DOHH2 (cell line): ENCODE measurements around the gene IL33.
A peak's percentile ranks its signal among the peaks of the same experiment; 100 is the strongest.

Experiments used
- H3F3A ChIP-seq: fragments of 200-600 bp; sonication (generic), shearing (Covaris generic); 2 replicates; pipeline ENCODE4 v1.6.0; 2016; ENCODE audit warnings: antibody characterized with exemption, mild to moderate bottlenecking; ENCODE audit not compliant: control insufficient read depth, insufficient read depth
- H3K27ac ChIP-seq: fragments of 200-600 bp; sonication (generic); 2 replicates; pipeline ENCODE4 v1.5.1; 2014; ENCODE audit warnings: low read depth, mild to moderate bottlenecking, low read length, moderate library complexity
- H3K27me3 ChIP-seq: fragments of 200-600 bp; sonication (generic); 2 replicates; pipeline ENCODE4 v1.6.1; 2014; ENCODE audit warnings: mild to moderate bottlenecking, low read length, mixed read lengths; ENCODE audit not compliant: control insufficient read depth
- H3K36me3 ChIP-seq: fragments of 200-600 bp; sonication (generic); 2 replicates; pipeline ENCODE4 v1.6.1; 2014; ENCODE audit warnings: mild to moderate bottlenecking, low read length, moderate library complexity, mixed read lengths; ENCODE audit not compliant: control insufficient read depth
- H3K4me1 ChIP-seq: fragments of 200-600 bp; sonication (generic); 2 replicates; pipeline ENCODE4 v1.6.1; 2014; ENCODE audit warnings: mild to moderate bottlenecking, low read length, mixed read lengths; ENCODE audit not compliant: control insufficient read depth
- H3K4me2 ChIP-seq: fragments of 200-600 bp; sonication (generic); 2 replicates; pipeline ENCODE4 v1.6.0; 2014; ENCODE audit warnings: mild to moderate bottlenecking, low read length, moderate library complexity
- H3K4me3 ChIP-seq: fragments of 200-600 bp; sonication (generic); 2 replicates; pipeline ENCODE4 v1.5.1; 2014; ENCODE audit warnings: mild to moderate bottlenecking, low read length, mixed read lengths
- H3K79me2 ChIP-seq: fragments of 200-600 bp; sonication (generic); 2 replicates; pipeline ENCODE4 v1.6.1; 2014; ENCODE audit warnings: mild to moderate bottlenecking, low read length, mixed read lengths; ENCODE audit not compliant: control insufficient read depth
- H3K9me2 ChIP-seq: fragments of 200-600 bp; sonication (generic); replicated peaks from 2 replicates; pipeline ENCODE4 v1.6.1; 2014; ENCODE audit warnings: mild to moderate bottlenecking, low read length, mixed read lengths; ENCODE audit not compliant: control insufficient read depth
- H3K9me3 ChIP-seq: fragments of 200-600 bp; sonication (generic); 2 replicates; pipeline ENCODE4 v1.6.1; 2014; ENCODE audit warnings: antibody characterized with exemption, low read length, mixed read lengths; ENCODE audit not compliant: control insufficient read depth, insufficient read depth
- H4K20me1 ChIP-seq: fragments of 200-600 bp; sonication (generic); 2 replicates; pipeline ENCODE4 v1.6.0; 2014; ENCODE audit warnings: low read depth, mild to moderate bottlenecking, antibody characterized with exemption, low read length, moderate library complexity; ENCODE audit not compliant: control insufficient read depth, insufficient read depth
- CTCF ChIP-seq: fragments of 200-600 bp; sonication (generic); IDR thresholded peaks from one replicate; pipeline ENCODE4 v1.5.1; 2014; ENCODE audit warnings: antibody characterized with exemption, mild to moderate bottlenecking, low read depth, low read length; ENCODE audit not compliant: poor library complexity, severe bottlenecking
- EZH2phosphoT487 ChIP-seq: fragments of 200-600 bp; sonication (generic); IDR thresholded peaks from 2 replicates; pipeline ENCODE4 v1.6.1; 2017; ENCODE audit warnings: borderline replicate concordance, mild to moderate bottlenecking, antibody characterized with exemption, low read length, moderate library complexity, mixed read lengths

IL33 gene

DNA sequence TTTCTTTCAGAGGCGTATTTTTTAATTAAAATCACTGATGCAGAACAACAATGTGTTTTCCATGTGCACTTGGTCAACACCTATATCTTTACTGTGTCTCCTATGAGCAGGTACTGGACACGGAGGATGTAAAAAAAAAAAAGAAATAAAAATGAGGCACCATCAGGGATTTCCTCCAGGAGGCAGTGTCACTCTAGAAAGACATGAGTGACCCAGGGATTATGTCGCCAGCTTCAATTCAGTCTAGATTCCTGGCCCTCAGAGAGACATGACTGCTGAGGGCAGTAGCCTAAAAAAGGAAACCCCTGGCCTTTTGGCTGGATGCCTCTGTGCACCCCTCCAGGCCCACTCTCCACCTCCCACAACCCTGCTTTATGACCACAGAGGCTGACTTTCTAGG lies 18.3 kb upstream of the IL33 start:
- no peaks in the 10 kb centered on the region for H3F3A ChIP-seq
- no peaks in the 10 kb centered on the region for H3K79me2 ChIP-seq
- H3K4me1 ChIP-seq, result no peaks in the 10 kb centered on the region
- H3K36me3 ChIP-seq, result no peaks in the 10 kb centered on the region
- H3K4me3 ChIP-seq, result no peak overlapping the region
- H3K4me2 ChIP-seq, result no peak overlapping the region
- H3K27me3 ChIP-seq, result 0 out of 2 replicates have a peak, but pooled peaks cover 4% of the 10 kb centered on the region
- H3K9me2 ChIP-seq, result no peaks in the 10 kb centered on the region
- no peaks in the 10 kb centered on the region for H4K20me1 ChIP-seq
- no peaks in the 10 kb centered on the region for H3K9me3 ChIP-seq
- TF ChIP-seq CTCF (peak; percentile 41), EZH2phosphoT487 (no peak)
- no peak overlapping the region for H3K27ac ChIP-seq

GRCh38 chr9:6198251-6198650 lies 17.4 kb upstream of the IL33 start:
- no peaks in the 10 kb centered on the region for H3K9me2 ChIP-seq
- H3F3A ChIP-seq, result no peaks in the 10 kb centered on the region
- H3K27ac ChIP-seq, result no peak overlapping the region
- H3K9me3 ChIP-seq, result no peaks in the 10 kb centered on the region
- no peaks in the 10 kb centered on the region for H4K20me1 ChIP-seq
- no peaks in the 10 kb centered on the region for H3K36me3 ChIP-seq
- TF ChIP-seq EZH2phosphoT487 (no peak), CTCF (no peak)
- 0 out of 2 replicates have a peak, but pooled peaks cover 3% of the 10 kb centered on the region for H3K27me3 ChIP-seq
- H3K4me1 ChIP-seq, result no peaks in the 10 kb centered on the region
- no peak overlapping the region for H3K4me2 ChIP-seq
- no peak overlapping the region for H3K4me3 ChIP-seq
- H3K79me2 ChIP-seq, result no peaks in the 10 kb centered on the region

- H3K4me3 ChIP-seq, result no peak overlapping the region
Measured at GRCh38 chr9:6199596-6199995, 16.0 kb upstream of the IL33 start.

More at GRCh38 chr9:6199596-6199995, 16.0 kb upstream of the IL33 start:
- no peak overlapping the region for H3K4me2 ChIP-seq
- H3K27me3 ChIP-seq, result 0 out of 2 replicates have a peak, but pooled peaks cover 3% of the 10 kb centered on the region
- no peak for TF ChIP-seq CTCF
- TF ChIP-seq EZH2phosphoT487, result no peak
- H3K9me2 ChIP-seq, result no peaks in the 10 kb centered on the region
- H3K27ac ChIP-seq, result no peak overlapping the region
- H3F3A ChIP-seq, result no peaks in the 10 kb centered on the region
- H3K36me3 ChIP-seq, result no peaks in the 10 kb centered on the region
- no peaks in the 10 kb centered on the region for H3K4me1 ChIP-seq
- no peaks in the 10 kb centered on the region for H3K79me2 ChIP-seq
- H3K9me3 ChIP-seq, result no peaks in the 10 kb centered on the region
- H4K20me1 ChIP-seq, result no peaks in the 10 kb centered on the region
